Measurements from ENCODE around the gene UTP4. TPM values are rescaled to one million over a fixed set of nuclear protein-coding genes. Genes with fewer than 3 reads are reported as not detected.

UTP4 gene
- polyA plus RNA-seq, 3 donors = 17.6 to 50.2 (median 20.9) TPM

DNA sequence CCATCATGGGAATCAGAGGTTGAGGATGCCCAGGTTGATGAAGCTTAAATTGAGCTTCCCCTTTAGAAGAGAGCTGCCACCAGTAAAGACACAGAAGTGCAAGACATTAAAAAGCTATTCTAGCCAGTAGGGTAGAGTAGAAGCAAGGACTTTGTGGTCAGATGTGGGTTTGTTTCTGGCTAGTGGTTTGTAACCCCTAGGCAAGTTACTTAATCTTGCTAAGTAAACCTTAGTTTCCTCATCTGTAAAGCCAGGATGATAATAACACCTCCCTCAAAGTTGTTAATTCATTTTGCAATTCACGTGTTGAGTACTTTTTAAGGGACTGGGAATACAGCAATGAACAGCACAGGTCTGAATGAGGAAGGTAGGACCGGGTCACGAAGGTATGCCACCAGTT, 58.1 kb downstream of the UTP4 start:
- WGBS, 3 donors = 54 to 73% (median 55%) methylated on average over 3 of the region's 3 CpGs
- H3K27ac ChIP-seq (ENCODE audit: low read depth, low read length) = no peak overlapping the region

- 94 to 98% (median 95%) methylated on average over 2 of the region's 2 CpGs for WGBS, 3 donors
Measured at GRCh38 chr16:69191136-69191535, 58.7 kb downstream of the UTP4 start.

GRCh38 chr16:69193855-69194254, 61.4 kb downstream of the UTP4 start:
- H3K27ac ChIP-seq (ENCODE audit: low read depth, low read length) = no peak overlapping the region

More at GRCh38 chr16:69191136-69191535, 58.7 kb downstream of the UTP4 start:
- no peak overlapping the region for H3K27ac ChIP-seq (ENCODE audit: low read depth, low read length)

DNA sequence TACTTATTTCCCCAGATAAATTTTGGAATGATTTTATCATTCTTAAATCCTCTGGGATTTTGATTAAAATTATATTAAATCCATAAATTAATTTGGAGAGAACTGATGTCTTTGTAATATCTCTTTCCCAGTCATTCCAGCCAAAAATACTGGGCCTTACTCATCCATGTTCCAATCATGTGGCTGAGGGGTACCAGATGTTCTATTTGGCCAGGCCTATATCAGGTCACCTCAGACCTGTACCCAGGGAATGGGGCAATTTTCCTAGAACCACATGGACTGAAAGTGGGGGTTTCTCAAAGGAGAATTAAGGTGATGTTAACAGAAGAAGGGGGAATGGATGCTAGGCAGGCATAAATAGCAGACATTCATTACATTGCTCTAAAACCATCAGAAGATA, 62.0 kb downstream of the UTP4 start:
- no peak overlapping the region for H3K27ac ChIP-seq (ENCODE audit: low read depth, low read length)

DNA sequence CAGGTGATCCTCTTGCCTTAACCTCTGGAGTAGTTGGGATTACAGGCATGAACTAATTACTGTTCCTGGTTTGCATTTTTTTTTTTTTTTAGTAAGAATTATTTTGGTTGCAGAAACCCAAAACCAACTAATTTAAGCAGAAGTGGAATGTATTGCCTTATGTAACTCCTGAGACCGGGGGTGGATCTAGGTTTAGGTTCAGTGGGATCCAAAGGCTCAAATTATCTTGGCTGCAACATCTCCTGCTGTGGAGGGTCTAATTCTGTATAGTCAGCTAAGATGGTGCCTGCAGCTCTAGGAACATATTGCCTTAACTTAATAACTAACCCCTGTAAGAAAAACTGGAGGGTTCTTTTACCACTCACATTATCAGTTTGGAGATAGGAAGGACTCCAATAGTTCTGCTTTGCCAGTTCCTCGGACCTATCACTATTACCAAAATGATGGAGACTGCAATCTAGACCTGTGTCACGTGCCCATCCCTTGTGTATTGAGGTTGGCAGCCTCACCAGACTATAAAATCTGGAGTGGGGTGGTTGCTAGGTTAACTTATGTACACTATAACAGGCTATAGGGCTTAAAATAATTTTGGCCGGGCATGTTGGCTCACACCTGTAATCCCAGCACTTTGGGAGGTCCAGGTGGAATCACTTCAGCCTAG, 63.0 kb downstream of the UTP4 start:
- H3K27ac ChIP-seq (ENCODE audit: low read depth, low read length) = no peak overlapping the region
- WGBS, 3 donors = 57 to 71% (median 70%) methylated on average over 4 of the region's 4 CpGs

GRCh38 chr16:69197573-69197972, 65.1 kb downstream of the UTP4 start:
- H3K27ac ChIP-seq (ENCODE audit: low read depth, low read length) = no peak overlapping the region

- WGBS, 3 donors = 68 to 88% (median 77%) methylated on average over 7 of the region's 7 CpGs
- H3K27ac ChIP-seq (ENCODE audit: low read depth, low read length) = no peak overlapping the region
Measured at GRCh38 chr16:69199382-69199781, 66.9 kb downstream of the UTP4 start.

DNA sequence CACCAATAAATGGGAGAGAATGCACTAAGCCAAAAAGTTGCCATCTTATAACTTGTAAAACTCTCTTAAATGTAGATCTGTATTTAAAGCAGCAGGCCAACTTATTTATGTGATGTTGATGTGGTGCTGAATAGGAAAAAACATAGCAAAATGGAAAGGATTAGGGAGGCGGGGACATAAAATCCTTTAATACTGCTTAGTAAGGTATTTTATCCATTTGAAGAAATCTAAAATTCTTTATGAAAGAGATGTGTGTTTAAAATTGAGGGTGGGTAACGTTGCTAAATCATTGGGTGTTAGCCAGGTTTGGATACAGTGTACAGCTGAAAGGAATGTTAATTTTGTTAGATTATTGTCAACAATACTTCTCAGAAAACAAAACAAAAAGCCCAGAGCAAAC, 68.8 kb downstream of the UTP4 start:
- no peak overlapping the region for H3K27ac ChIP-seq (ENCODE audit: low read depth, low read length)
- WGBS, 3 donors = 30 to 73% (median 61%) methylated on average over 2 of the region's 2 CpGs

DNA sequence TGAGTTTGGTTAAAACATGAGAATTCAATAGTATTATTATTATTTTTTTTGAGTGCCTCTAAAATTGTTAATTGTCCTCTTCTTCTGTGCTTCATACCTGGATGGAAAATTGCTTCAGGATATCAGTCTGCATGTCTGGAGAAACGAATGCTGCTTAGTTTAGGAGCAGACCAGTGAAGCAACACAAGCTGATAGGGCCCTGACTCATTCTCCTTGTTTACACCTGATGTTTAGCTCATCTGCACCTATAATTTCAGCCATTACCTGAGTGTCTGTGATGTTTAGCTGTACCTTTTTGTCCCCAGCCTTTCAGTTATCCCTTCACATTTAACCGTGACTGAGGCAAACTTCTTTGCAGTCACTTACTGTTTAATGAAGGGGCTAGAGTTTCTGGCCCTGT, 69.3 kb downstream of the UTP4 start:
- H3K27ac ChIP-seq (ENCODE audit: low read depth, low read length) = no peak overlapping the region
- 45 to 66% (median 65%) methylated on average over 2 of the region's 2 CpGs for WGBS, 3 donors

GRCh38 chr16:69204172-69204571, 71.7 kb downstream of the UTP4 start:
- no peak overlapping the region for H3K27ac ChIP-seq (ENCODE audit: low read depth, low read length)

DNA sequence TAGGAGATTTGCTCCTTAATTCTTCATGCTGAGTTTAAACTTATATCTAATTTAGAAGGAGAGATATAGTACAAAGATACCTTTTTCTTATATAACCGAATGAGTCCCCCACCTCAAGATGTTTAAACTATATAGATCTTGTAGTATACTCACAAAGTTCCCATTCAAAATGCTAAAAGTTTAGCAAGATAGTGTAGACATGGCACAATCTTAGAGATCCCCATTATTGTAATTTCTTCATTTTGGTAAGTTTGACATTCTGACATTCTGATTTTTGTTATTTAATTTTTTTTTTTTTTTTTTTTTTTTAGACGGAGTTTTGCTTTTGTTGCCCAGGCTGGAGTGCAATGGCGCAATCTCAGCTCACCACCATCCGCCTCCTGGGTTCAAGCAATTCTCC, 77.3 kb downstream of the UTP4 start:
- WGBS, 3 donors = 81 to 97% (median 95%) methylated on average over 4 of the region's 4 CpGs
- H3K27ac ChIP-seq (ENCODE audit: low read depth, low read length) = no peak overlapping the region

- 44 to 88% (median 86%) methylated on average over 1 of the region's 1 CpG for WGBS, 3 donors
- H3K27ac ChIP-seq (ENCODE audit: low read depth, low read length) = no peak overlapping the region
Measured at GRCh38 chr16:69217433-69217832, 85.0 kb downstream of the UTP4 start.

Other genes starting within 250 kb of the UTP4 start
- gene HAS3, start 27.0 kb upstream of the UTP4 start, polyA plus RNA-seq = 1 to 10 TPM in 1 of 3 donors, under 1 TPM in 2; 0.67 to 1.1 (median 0.79) TPM
- gene CHTF8, start 61 bp upstream of the UTP4 start, polyA plus RNA-seq = 10 to 100 TPM; 39.2 to 50.9 (median 42.2) TPM
- 10 to 100 TPM in 1 of 3 donors, 1 to 10 TPM in 2; 3.3 to 20.9 (median 8.9) TPM for gene SNTB2, start 54.5 kb downstream of the UTP4 start, polyA plus RNA-seq
- 10 to 100 TPM; 27.0 to 42.6 (median 27.6) TPM for gene VPS4A, start 178.7 kb downstream of the UTP4 start, polyA plus RNA-seq
- 10 to 100 TPM in 1 of 3 donors, 1 to 10 TPM in 2; 4.9 to 14.8 (median 6.5) TPM for gene PDF, start 197.9 kb downstream of the UTP4 start, polyA plus RNA-seq
- gene COG8, start 206.9 kb downstream of the UTP4 start, polyA plus RNA-seq = 10 to 100 TPM; 10.8 to 16.9 (median 16.2) TPM
- 10 to 100 TPM in 2 of 3 donors, 1 to 10 TPM in 1; 6.1 to 28.2 (median 18.4) TPM for gene NIP7, start 207.1 kb downstream of the UTP4 start, polyA plus RNA-seq
- gene TMED6, start 219.1 kb downstream of the UTP4 start, polyA plus RNA-seq = 100 to 1,000 TPM in 1 of 3 donors, under 1 TPM in 1, not detected in 1; 0.76 to 104 TPM